ENCODE measurements around the gene RALY. TPM values are rescaled to one million over a fixed set of nuclear protein-coding genes. Genes with fewer than 3 reads are reported as not detected.

Gene RALY
- total RNA-seq, 1 experiment from 2014 or later: 275 TPM

DNA sequence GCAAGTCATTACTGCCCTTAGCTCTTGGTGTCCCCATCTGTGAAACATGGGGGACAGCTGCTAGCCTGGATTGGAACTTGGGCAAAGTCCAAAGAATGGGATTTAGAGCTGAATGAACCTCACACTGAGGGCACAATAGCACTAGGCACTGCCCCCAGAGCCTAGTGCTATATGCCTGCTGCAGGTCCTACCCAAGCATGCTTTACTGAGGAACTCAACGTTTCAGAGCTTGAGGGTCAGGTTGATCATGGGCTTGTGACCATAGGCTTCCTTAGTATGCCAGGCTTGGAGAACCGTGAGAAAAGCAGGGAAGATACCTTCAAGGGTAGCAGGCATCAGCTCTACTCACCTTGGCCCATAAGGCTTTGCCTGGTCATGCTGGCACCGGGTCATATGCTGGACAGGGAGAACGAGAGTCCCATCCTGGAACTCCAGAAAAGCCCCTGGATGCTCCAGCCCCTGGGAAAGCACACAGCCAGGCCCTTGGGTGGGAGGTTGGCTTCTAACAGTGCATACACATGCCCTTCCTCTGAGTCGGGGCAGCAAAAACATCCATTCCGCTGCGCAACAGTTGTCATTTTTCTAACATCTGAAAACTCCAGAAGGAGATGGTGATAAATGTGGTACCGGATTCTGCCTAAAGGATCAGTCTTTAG, 88.6 kb downstream of the RALY start:
- H3K27me3 Mint-ChIP-seq (ENCODE audit: unreplicated experiment): no peaks in the 10 kb centered on the region
- CTCF ChIA-PET: interaction anchor here (0.6 to 2.1 kb wide), 5 partner anchors 13 to 671 kb away, joined by 3 to 7 read pairs (median 3); partner anchors contain the start of gene RALY
- TF ChIP-seq, protein P1, sequence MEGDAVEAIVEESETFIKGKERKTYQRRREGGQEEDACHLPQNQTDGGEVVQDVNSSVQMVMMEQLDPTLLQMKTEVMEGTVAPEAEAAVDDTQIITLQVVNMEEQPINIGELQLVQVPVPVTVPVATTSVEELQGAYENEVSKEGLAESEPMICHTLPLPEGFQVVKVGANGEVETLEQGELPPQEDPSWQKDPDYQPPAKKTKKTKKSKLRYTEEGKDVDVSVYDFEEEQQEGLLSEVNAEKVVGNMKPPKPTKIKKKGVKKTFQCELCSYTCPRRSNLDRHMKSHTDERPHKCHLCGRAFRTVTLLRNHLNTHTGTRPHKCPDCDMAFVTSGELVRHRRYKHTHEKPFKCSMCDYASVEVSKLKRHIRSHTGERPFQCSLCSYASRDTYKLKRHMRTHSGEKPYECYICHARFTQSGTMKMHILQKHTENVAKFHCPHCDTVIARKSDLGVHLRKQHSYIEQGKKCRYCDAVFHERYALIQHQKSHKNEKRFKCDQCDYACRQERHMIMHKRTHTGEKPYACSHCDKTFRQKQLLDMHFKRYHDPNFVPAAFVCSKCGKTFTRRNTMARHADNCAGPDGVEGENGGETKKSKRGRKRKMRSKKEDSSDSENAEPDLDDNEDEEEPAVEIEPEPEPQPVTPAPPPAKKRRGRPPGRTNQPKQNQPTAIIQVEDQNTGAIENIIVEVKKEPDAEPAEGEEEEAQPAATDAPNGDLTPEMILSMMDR (IDR thresholded peaks at IDR 0.05; ENCODE audit: unreplicated experiment): no peak
- peaks cover 24% of the 10 kb centered on the region for H3K4me1 Mint-ChIP-seq (ENCODE audit: low read depth, unreplicated experiment)
- H3K9me3 Mint-ChIP-seq (ENCODE audit: low read depth, unreplicated experiment): no peaks in the 10 kb centered on the region
- peaks cover 62% of the 10 kb centered on the region for H3K36me3 Mint-ChIP-seq (ENCODE audit: insufficient read depth, unreplicated experiment)
- no peak for DNase-seq
- H3K4me3 Mint-ChIP-seq (ENCODE audit: low read depth, unreplicated experiment): no peak overlapping the region
- BruUV-seq (replicated peaks): no TSS peak
- no peak overlapping the region for H3K27ac Mint-ChIP-seq (ENCODE audit: unreplicated experiment)
- intact Hi-C loops (cut with micrococcal nuclease; ENCODE audit: unreplicated experiment): no loop called here

- TF ChIP-seq, protein P1 (IDR thresholded peaks at IDR 0.05; ENCODE audit: unreplicated experiment): no peak
- intact Hi-C loops (cut with micrococcal nuclease; ENCODE audit: unreplicated experiment): no loop called here
- no peak overlapping the region for H3K4me3 Mint-ChIP-seq (ENCODE audit: low read depth, unreplicated experiment)
- no peaks in the 10 kb centered on the region for H3K27me3 Mint-ChIP-seq (ENCODE audit: unreplicated experiment)
- CTCF ChIA-PET: interaction anchor here (0.5 to 2.1 kb wide), 4 partner anchors 14 to 90 kb away, joined by 3 to 7 read pairs (median 4); partner anchors contain the start of gene RALY
- H3K9me3 Mint-ChIP-seq (ENCODE audit: low read depth, unreplicated experiment): no peaks in the 10 kb centered on the region
- peaks cover 64% of the 10 kb centered on the region for H3K36me3 Mint-ChIP-seq (ENCODE audit: insufficient read depth, unreplicated experiment)
- H3K4me1 Mint-ChIP-seq (ENCODE audit: low read depth, unreplicated experiment): peaks cover 24% of the 10 kb centered on the region
- peak; percentile 85 for DNase-seq
- peak overlapping the region; percentile 12 for H3K27ac Mint-ChIP-seq (ENCODE audit: unreplicated experiment)
- BruUV-seq (replicated peaks): no TSS peak
Observed at GRCh38 chr20:34083137-34083536, 89.4 kb downstream of the RALY start.

DNA sequence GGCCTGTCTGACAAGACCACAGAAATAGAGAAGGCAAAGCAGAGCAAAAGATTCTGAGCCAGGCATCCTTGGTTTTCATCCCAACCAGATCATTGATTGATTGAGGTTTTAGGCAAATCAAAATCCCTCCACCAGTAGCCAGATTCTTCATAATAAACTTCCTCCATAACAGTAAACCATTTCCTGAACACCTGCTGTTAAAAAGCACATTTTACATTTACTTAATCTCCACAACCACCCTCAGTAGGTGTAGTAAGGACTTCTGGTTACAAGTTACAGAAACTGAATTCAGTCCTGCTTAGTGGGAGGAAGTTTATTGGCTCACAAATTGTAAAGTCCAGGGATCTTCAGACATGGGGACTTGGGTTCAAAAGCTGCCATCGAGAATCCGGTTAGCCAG, 90.1 kb downstream of the RALY start:
- BruUV-seq (replicated peaks): no TSS peak
- no peak for DNase-seq
- CTCF ChIA-PET: interaction anchor here (0.8 to 1.3 kb wide), 2 partner anchors 15 to 29 kb away, joined by 4 to 5 read pairs; partner anchors contain the start of gene EIF2S2
- intact Hi-C loops (cut with micrococcal nuclease; ENCODE audit: unreplicated experiment): no loop called here
- TF ChIP-seq, protein P1 (IDR thresholded peaks at IDR 0.05; ENCODE audit: unreplicated experiment): no peak
- Mint-ChIP-seq H3K36me3 (ENCODE audit: insufficient read depth, unreplicated experiment) (peaks cover 67% of the 10 kb centered on the region), H3K27me3 (ENCODE audit: unreplicated experiment) (no peaks in the 10 kb centered on the region), H3K27ac (ENCODE audit: unreplicated experiment) (peak overlapping the region; percentile 12), H3K4me1 (ENCODE audit: low read depth, unreplicated experiment) (peaks cover 24% of the 10 kb centered on the region), H3K4me3 (ENCODE audit: low read depth, unreplicated experiment) (no peak overlapping the region), H3K9me3 (ENCODE audit: low read depth, unreplicated experiment) (no peaks in the 10 kb centered on the region)

DNA sequence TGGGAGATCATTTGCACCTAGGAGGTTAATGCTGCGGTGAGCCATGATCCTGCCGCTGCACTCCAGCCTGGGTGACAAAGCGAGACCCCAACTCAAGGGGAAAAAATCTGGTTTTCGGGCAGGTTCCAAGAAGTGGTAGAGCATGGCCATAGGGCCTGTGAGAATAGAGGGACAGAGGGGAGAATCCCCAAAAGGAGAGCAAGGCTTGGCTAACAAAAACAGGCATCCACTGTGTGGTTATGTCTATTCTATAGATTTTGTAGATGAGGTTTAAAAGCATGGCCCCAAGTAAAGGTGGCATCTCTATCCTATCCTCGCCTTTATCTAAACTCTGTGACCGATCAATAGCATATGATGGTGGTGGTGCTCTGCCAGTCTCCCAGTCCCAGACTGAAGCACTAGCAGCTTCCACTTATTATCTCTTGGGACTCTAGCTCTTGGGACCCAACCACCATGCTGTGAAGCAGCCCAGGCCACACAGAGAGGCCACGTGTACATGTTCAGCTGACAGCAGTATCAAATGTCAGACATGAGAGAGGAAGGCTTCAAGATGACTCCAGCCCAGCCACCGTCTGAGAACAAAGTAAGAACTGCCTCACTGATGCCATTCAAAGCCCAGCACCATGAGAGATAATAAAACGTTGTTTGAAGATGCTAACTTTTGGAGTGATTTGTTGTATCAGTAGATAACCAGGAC, 90.7 kb downstream of the RALY start:
- TSS peak; percentile 2 for BruUV-seq (replicated peaks)
- no peak overlapping the region for H3K4me3 Mint-ChIP-seq (ENCODE audit: low read depth, unreplicated experiment)
- CTCF ChIA-PET: interaction anchor here (0.8 kb wide), 1 partner anchor 28 kb away, joined by 4 read pairs; the partner anchor contains the start of gene EIF2S2
- H3K9me3 Mint-ChIP-seq (ENCODE audit: low read depth, unreplicated experiment): no peaks in the 10 kb centered on the region
- H3K36me3 Mint-ChIP-seq (ENCODE audit: insufficient read depth, unreplicated experiment): peaks cover 72% of the 10 kb centered on the region
- no peak for DNase-seq
- H3K27ac Mint-ChIP-seq (ENCODE audit: unreplicated experiment): peak overlapping the region; percentile 12
- H3K4me1 Mint-ChIP-seq (ENCODE audit: low read depth, unreplicated experiment): peaks cover 24% of the 10 kb centered on the region
- no peaks in the 10 kb centered on the region for H3K27me3 Mint-ChIP-seq (ENCODE audit: unreplicated experiment)
- intact Hi-C loops (cut with micrococcal nuclease; ENCODE audit: unreplicated experiment): no loop called here
- TF ChIP-seq, protein P1 (IDR thresholded peaks at IDR 0.05; ENCODE audit: unreplicated experiment): no peak

All from Calu3 (cell line).